Choroid plexus epithelial cell (primary cell): Measurements from ENCODE around the gene FNDC11.

ENCODE experiments used
- DNase-seq: peaks from one replicate; pipeline ENCODE4 v3.0.0-alpha.2; 2010; ENCODE audit warnings: low read depth
- H3K4me3 ChIP-seq: 2 replicates; pipeline ENCODE4 v1.5.1; 2011; ENCODE audit warnings: low read depth, mild to moderate bottlenecking, control low read depth, low read length, moderate library complexity
- CTCF ChIP-seq: conservative IDR thresholded peaks from 2 replicates; pipeline ENCODE4 v1.5.1; 2011; ENCODE audit warnings: low read depth, mild to moderate bottlenecking, control low read depth, inconsistent platforms, low read length, moderate library complexity

FNDC11 gene

GRCh38 chr20:63594043-63594561, 40.1 kb downstream of the FNDC11 start:
- peak; percentile 53 for DNase-seq
- no peak for TF ChIP-seq CTCF
- H3K4me3 ChIP-seq = no peak overlapping the region

- no peak for DNase-seq
- H3K4me3 ChIP-seq = no peak overlapping the region
- no peak for TF ChIP-seq CTCF
Observed at GRCh38 chr20:63595416-63596127, 41.6 kb downstream of the FNDC11 start.

- no peak for TF ChIP-seq CTCF
- no peak overlapping the region for H3K4me3 ChIP-seq
- no peak for DNase-seq
Observed at GRCh38 chr20:63596423-63596822, 42.5 kb downstream of the FNDC11 start.

- TF ChIP-seq CTCF = no peak
Observed at GRCh38 chr20:63597651-63598478, 43.9 kb downstream of the FNDC11 start.

GRCh38 chr20:63598479-63599395, 44.8 kb downstream of the FNDC11 start:
- no peak overlapping the region for H3K4me3 ChIP-seq

More at GRCh38 chr20:63597651-63598478, 43.9 kb downstream of the FNDC11 start:
- no peak overlapping the region for H3K4me3 ChIP-seq
- DNase-seq = no peak

More at GRCh38 chr20:63598479-63599395, 44.8 kb downstream of the FNDC11 start:
- DNase-seq = no peak
- no peak for TF ChIP-seq CTCF
